Nephron progenitor cell (in vitro differentiated cells): ENCODE data around the gene RNF141.

ENCODE experiments used
- DNase-seq: peaks from one replicate; pipeline ENCODE4 v3.0.0; 2021
- H3K27ac Mint-ChIP-seq: 2 replicates; pipeline ENCODE4 v1.8.0; 2021; ENCODE audit warnings: mild to moderate bottlenecking, moderate library complexity, mixed read lengths
- H3K27me3 Mint-ChIP-seq: 2 replicates; pipeline ENCODE4 v1.8.0; 2021; ENCODE audit warnings: mild to moderate bottlenecking, low read depth, mixed read lengths; ENCODE audit not compliant: poor library complexity
- H3K36me3 Mint-ChIP-seq: 2 replicates; pipeline ENCODE4 v1.8.0; 2021; ENCODE audit warnings: low read depth, mixed read lengths
- H3K4me1 Mint-ChIP-seq: 2 replicates; pipeline ENCODE4 v1.8.0; 2021; ENCODE audit warnings: mixed read lengths
- H3K4me3 Mint-ChIP-seq: 2 replicates; pipeline ENCODE4 v1.8.0; 2021; ENCODE audit warnings: mild to moderate bottlenecking, moderate library complexity, mixed read lengths
- H3K9me3 Mint-ChIP-seq: 2 replicates; pipeline ENCODE4 v1.8.0; 2021; ENCODE audit warnings: mild to moderate bottlenecking, moderate library complexity, mixed read lengths
- CTCF ChIP-seq: fragments of 200-600 bp; sonication (generic); IDR thresholded peaks from 2 replicates; pipeline ENCODE4 v1.5.0; 2021; ENCODE audit warnings: antibody characterized with exemption

The RNF141 gene

GRCh38 chr11:10537600-10537999 lies 3.4 kb downstream of the RNF141 start:
- no peak overlapping the region for H3K4me3 Mint-ChIP-seq
- H3K4me1 Mint-ChIP-seq, result peaks cover 19% of the 10 kb centered on the region
- H3K27me3 Mint-ChIP-seq, result peaks cover 7% of the 10 kb centered on the region
- H3K27ac Mint-ChIP-seq, result no peak overlapping the region
- TF ChIP-seq CTCF, result no peak
- no peak for DNase-seq
- H3K9me3 Mint-ChIP-seq, result no peaks in the 10 kb centered on the region
- H3K36me3 Mint-ChIP-seq, result peaks cover 7% of the 10 kb centered on the region

- Mint-ChIP-seq H3K27ac (no peak overlapping the region), H3K27me3 (no peaks in the 10 kb centered on the region), H3K4me1 (no peaks in the 10 kb centered on the region), H3K4me3 (no peak overlapping the region), H3K36me3 (peaks cover 22% of the 10 kb centered on the region), H3K9me3 (no peaks in the 10 kb centered on the region)
- TF ChIP-seq CTCF, result no peak
- DNase-seq, result no peak
Observed at GRCh38 chr11:10534316-10534715, 6.7 kb downstream of the RNF141 start.

GRCh38 chr11:10533323-10533722 lies 7.7 kb downstream of the RNF141 start:
- no peaks in the 10 kb centered on the region for H3K27me3 Mint-ChIP-seq
- peaks cover 31% of the 10 kb centered on the region for H3K36me3 Mint-ChIP-seq
- no peaks in the 10 kb centered on the region for H3K9me3 Mint-ChIP-seq
- DNase-seq, result no peak
- no peak for TF ChIP-seq CTCF
- H3K27ac Mint-ChIP-seq, result no peak overlapping the region
- no peak overlapping the region for H3K4me3 Mint-ChIP-seq
- no peaks in the 10 kb centered on the region for H3K4me1 Mint-ChIP-seq

GRCh38 chr11:10532526-10532925 lies 8.5 kb downstream of the RNF141 start:
- no peaks in the 10 kb centered on the region for H3K9me3 Mint-ChIP-seq

GRCh38 chr11:10529279-10529678 lies 11.7 kb downstream of the RNF141 start:
- peaks cover 57% of the 10 kb centered on the region for H3K36me3 Mint-ChIP-seq
- DNase-seq, result no peak
- no peak overlapping the region for H3K4me3 Mint-ChIP-seq
- H3K27me3 Mint-ChIP-seq, result no peaks in the 10 kb centered on the region
- no peak overlapping the region for H3K27ac Mint-ChIP-seq
- no peaks in the 10 kb centered on the region for H3K4me1 Mint-ChIP-seq
- no peak for TF ChIP-seq CTCF
- no peaks in the 10 kb centered on the region for H3K9me3 Mint-ChIP-seq

More at GRCh38 chr11:10532526-10532925, 8.5 kb downstream of the RNF141 start:
- peaks cover 32% of the 10 kb centered on the region for H3K36me3 Mint-ChIP-seq
- H3K4me1 Mint-ChIP-seq, result no peaks in the 10 kb centered on the region
- no peak overlapping the region for H3K4me3 Mint-ChIP-seq
- no peak for DNase-seq
- TF ChIP-seq CTCF, result no peak
- no peak overlapping the region for H3K27ac Mint-ChIP-seq
- H3K27me3 Mint-ChIP-seq, result no peaks in the 10 kb centered on the region

- Mint-ChIP-seq H3K27ac (no peak overlapping the region), H3K4me3 (no peak overlapping the region), H3K4me1 (no peaks in the 10 kb centered on the region)
Observed at GRCh38 chr11:10528121-10528520, 12.9 kb downstream of the RNF141 start.

More at GRCh38 chr11:10528121-10528520, 12.9 kb downstream of the RNF141 start:
- peaks cover 63% of the 10 kb centered on the region for H3K36me3 Mint-ChIP-seq
- DNase-seq, result no peak
- no peak for TF ChIP-seq CTCF
- no peaks in the 10 kb centered on the region for H3K9me3 Mint-ChIP-seq
- no peaks in the 10 kb centered on the region for H3K27me3 Mint-ChIP-seq
